OCI-LY1 (cell line): Measurements from ENCODE around the gene GDPD3.

Source experiments
- H2AFZ ChIP-seq: fragments of 200-600 bp; sonication (generic), shearing (Covaris generic); 2 replicates; pipeline ENCODE4 v1.6.0; 2014; ENCODE audit warnings: antibody characterized with exemption, mild to moderate bottlenecking, low read length
- H3F3A ChIP-seq: fragments of 200-600 bp; sonication (generic), shearing (Covaris generic); 2 replicates; pipeline ENCODE4 v1.6.0; 2014; ENCODE audit warnings: mild to moderate bottlenecking, antibody characterized with exemption, low read length, moderate library complexity; ENCODE audit not compliant: insufficient read depth
- H3K27ac ChIP-seq: fragments of 200-600 bp; sonication (generic); 2 replicates; pipeline ENCODE4 v1.5.1; 2014; ENCODE audit warnings: low read length, mixed run types, mild to moderate bottlenecking, low read depth; ENCODE audit not compliant: poor library complexity, severe bottlenecking
- H3K27me3 ChIP-seq: fragments of 200-600 bp; sonication (generic); 2 replicates; pipeline ENCODE4 v1.6.0; 2014; ENCODE audit warnings: antibody characterized with exemption, mild to moderate bottlenecking, low read length, moderate library complexity; ENCODE audit not compliant: insufficient read depth
- H3K36me3 ChIP-seq: fragments of 200-600 bp; sonication (generic); 2 replicates; pipeline ENCODE4 v1.6.1; 2014; ENCODE audit warnings: mild to moderate bottlenecking, antibody characterized with exemption, low read length, moderate library complexity, mixed read lengths; ENCODE audit not compliant: insufficient read depth
- H3K4me1 ChIP-seq: fragments of 200-600 bp; sonication (generic); 2 replicates; pipeline ENCODE4 v1.5.1; 2014; ENCODE audit warnings: mild to moderate bottlenecking, low read length, moderate library complexity; ENCODE audit not compliant: insufficient read depth, severe bottlenecking
- H3K4me2 ChIP-seq: fragments of 200-600 bp; sonication (generic), shearing (Covaris generic); 2 replicates; pipeline ENCODE4 v1.6.1; 2014; ENCODE audit warnings: low read length
- H3K4me3 ChIP-seq: fragments of 200-600 bp; sonication (generic); 2 replicates; pipeline ENCODE4 v1.5.1; 2014; ENCODE audit warnings: low read length, low read depth, mild to moderate bottlenecking, mixed read lengths; ENCODE audit not compliant: poor library complexity, severe bottlenecking
- H3K79me2 ChIP-seq: fragments of 200-600 bp; shearing (Covaris generic); 2 replicates; pipeline ENCODE4 v1.6.1; 2016; ENCODE audit warnings: mixed run types, low read length, mixed read lengths; ENCODE audit not compliant: insufficient read depth
- H3K9ac ChIP-seq: fragments of 200-600 bp; sonication (generic), shearing (Covaris generic); 2 replicates; pipeline ENCODE4 v1.6.1; 2014; ENCODE audit warnings: mild to moderate bottlenecking, low read length, mixed read lengths
- H3K9me2 ChIP-seq: fragments of 200-600 bp; sonication (generic), shearing (Covaris generic); 2 replicates; pipeline ENCODE4 v1.6.1; 2014; ENCODE audit warnings: low read depth, mild to moderate bottlenecking, low read length, mixed read lengths
- H3K9me3 ChIP-seq: fragments of 200-600 bp; shearing (Covaris generic); 2 replicates; pipeline ENCODE4 v1.6.1; 2014; ENCODE audit warnings: low read length, mixed read lengths
- H4K20me1 ChIP-seq: fragments of 200-600 bp; sonication (generic), shearing (Covaris generic); 2 replicates; pipeline ENCODE4 v1.6.0; 2016; ENCODE audit warnings: mild to moderate bottlenecking, low read length; ENCODE audit not compliant: insufficient read depth
- CTCF ChIP-seq: fragments of 200-600 bp; sonication (generic), shearing (Covaris generic); IDR thresholded peaks from 2 replicates; pipeline ENCODE4 v1.5.1; 2017; ENCODE audit warnings: mild to moderate bottlenecking, antibody characterized with exemption, low read length, moderate library complexity, mixed read lengths
- EZH2 ChIP-seq: fragments of 200-600 bp; sonication (generic), shearing (Covaris generic); IDR thresholded peaks from 2 replicates; pipeline ENCODE4 v1.8.0; 2017; ENCODE audit warnings: borderline replicate concordance, mixed run types, mild to moderate bottlenecking, antibody characterized with exemption, low read length, moderate library complexity, mixed read lengths

The GDPD3 gene

DNA sequence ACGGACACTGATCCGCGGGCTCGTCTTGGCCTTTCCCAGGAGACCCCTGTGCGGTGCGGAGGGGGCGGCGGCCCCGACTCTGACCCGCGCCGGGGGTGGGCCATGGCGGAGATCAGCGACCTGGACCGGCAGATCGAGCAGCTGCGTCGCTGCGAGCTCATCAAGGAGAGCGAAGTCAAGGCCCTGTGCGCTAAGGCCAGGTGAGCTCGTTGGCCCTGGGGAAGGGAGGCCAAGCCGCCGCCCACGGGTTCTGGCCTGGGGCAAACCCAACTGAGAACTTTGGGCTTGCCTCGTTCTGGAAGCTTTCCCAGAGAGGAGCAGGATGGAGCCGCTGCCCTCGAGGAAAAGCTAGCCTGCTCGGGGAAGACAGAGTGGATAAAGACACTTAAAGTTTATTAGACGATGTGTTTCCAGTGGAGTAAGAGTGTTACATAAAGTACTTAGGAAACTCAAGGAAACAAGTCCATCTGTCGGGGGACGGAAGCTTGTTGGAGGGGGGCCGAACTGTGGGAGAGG, 37.0 kb downstream of the GDPD3 start:
- peaks cover 29% of the 10 kb centered on the region for H3K79me2 ChIP-seq
- no peak overlapping the region for H3K27ac ChIP-seq
- TF ChIP-seq CTCF = no peak
- no peak for TF ChIP-seq EZH2
- peak overlapping the region; percentile 82 for H3K4me2 ChIP-seq
- H3K36me3 ChIP-seq = peaks cover 59% of the 10 kb centered on the region
- peak overlapping the region; percentile 82 for H3K4me3 ChIP-seq
- H2AFZ ChIP-seq = no peak overlapping the region
- peaks cover 8% of the 10 kb centered on the region; the same call in 1 of the 2 replicates for H3F3A ChIP-seq
- H3K9ac ChIP-seq = peak overlapping the region; percentile 78
- no peaks in the 10 kb centered on the region for H4K20me1 ChIP-seq
- H3K4me1 ChIP-seq = peaks cover 41% of the 10 kb centered on the region
- no peaks in the 10 kb centered on the region for H3K27me3 ChIP-seq
- no peaks in the 10 kb centered on the region for H3K9me2 ChIP-seq
- no peaks in the 10 kb centered on the region for H3K9me3 ChIP-seq

GRCh38 chr16:30075503-30076275, 37.6 kb downstream of the GDPD3 start, which contains the start of gene PPP4C:
TSS of gene PPP4C (plus strand) at chr16:30075994. CDS start at chr16:30076378, 384 bp downstream.
- H4K20me1 ChIP-seq = no peaks in the 10 kb centered on the region

GRCh38 chr16:30070490-30070889, 42.8 kb downstream of the GDPD3 start:
- H3K27ac ChIP-seq = peak overlapping the region; percentile 73
- H3K9ac ChIP-seq = no peak overlapping the region; the same call in 1 of the 2 replicates
- TF ChIP-seq CTCF (no peak), EZH2 (no peak)
- H3F3A ChIP-seq = peaks cover 8% of the 10 kb centered on the region; the same call in 1 of the 2 replicates
- H2AFZ ChIP-seq = no peak overlapping the region
- peaks cover 59% of the 10 kb centered on the region for H3K4me1 ChIP-seq
- peaks cover 73% of the 10 kb centered on the region for H3K36me3 ChIP-seq
- H3K27me3 ChIP-seq = no peaks in the 10 kb centered on the region
- no peaks in the 10 kb centered on the region for H4K20me1 ChIP-seq
- no peaks in the 10 kb centered on the region for H3K9me3 ChIP-seq
- H3K4me3 ChIP-seq = no peak overlapping the region
- H3K4me2 ChIP-seq = no peak overlapping the region
- no peaks in the 10 kb centered on the region for H3K9me2 ChIP-seq
- H3K79me2 ChIP-seq = peaks cover 13% of the 10 kb centered on the region

More at GRCh38 chr16:30075503-30076275, 37.6 kb downstream of the GDPD3 start, which contains the start of gene PPP4C:
- H3F3A ChIP-seq = peaks cover 8% of the 10 kb centered on the region; the same call in 1 of the 2 replicates
- H3K36me3 ChIP-seq = peaks cover 59% of the 10 kb centered on the region
- H3K4me1 ChIP-seq = peaks cover 41% of the 10 kb centered on the region
- peak within 1 kb of the TSS; percentile 82 for H3K4me3 ChIP-seq
- peak within 1 kb of the TSS; percentile 93 for H3K27ac ChIP-seq
- peak within 1 kb of the TSS; percentile 78 for H3K9ac ChIP-seq
- H3K4me2 ChIP-seq = peak within 1 kb of the TSS; percentile 82
- no peak within 1 kb of the TSS for H2AFZ ChIP-seq
- no peaks in the 10 kb centered on the region for H3K9me3 ChIP-seq
- peaks cover 29% of the 10 kb centered on the region for H3K79me2 ChIP-seq
- no peak for TF ChIP-seq EZH2
- no peak for TF ChIP-seq CTCF
- no peaks in the 10 kb centered on the region for H3K27me3 ChIP-seq
- H3K9me2 ChIP-seq = no peaks in the 10 kb centered on the region
